NCI-H187 (cell line): ENCODE measurements around the gene BCR.
A peak's percentile ranks its signal among the peaks of the same experiment; 100 is the strongest.

ENCODE experiments used
- DNase-seq, 2 experiments: peaks; one replicate each; lab custom pipeline; 2025; lab: John Stamatoyannopoulos, UW

BCR gene

DNA sequence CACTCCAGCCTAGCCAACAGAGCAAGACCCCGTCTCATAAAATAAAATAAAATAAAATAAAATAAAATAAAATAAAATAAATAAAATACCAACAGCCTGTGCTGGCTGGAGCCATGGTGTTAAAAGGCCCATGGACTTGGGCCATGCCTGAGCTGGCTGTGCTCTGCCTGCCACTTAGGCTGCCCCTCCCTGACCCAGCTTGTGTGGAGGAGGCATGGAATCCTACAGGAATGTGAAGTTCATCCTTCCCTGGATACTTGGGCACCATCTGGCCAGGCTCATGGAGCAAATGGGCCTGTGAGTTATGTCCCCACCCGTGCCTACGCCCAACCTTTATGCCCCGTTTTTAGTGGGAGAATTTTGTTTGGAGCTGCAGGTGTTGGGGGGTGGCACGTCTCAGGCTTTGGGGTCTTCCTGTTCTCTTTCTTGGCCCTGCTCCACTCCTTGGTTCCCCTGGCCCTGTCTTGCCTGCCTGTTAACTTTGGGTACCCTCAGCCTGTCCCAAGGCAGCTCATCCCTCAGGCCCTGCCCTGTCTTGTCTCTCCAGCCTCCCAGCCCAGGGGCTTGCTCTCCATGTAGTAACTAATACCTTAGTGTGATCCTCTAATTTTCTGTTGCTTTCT is 51.3 kb downstream of the BCR start:
- no peak for DNase-seq

DNA sequence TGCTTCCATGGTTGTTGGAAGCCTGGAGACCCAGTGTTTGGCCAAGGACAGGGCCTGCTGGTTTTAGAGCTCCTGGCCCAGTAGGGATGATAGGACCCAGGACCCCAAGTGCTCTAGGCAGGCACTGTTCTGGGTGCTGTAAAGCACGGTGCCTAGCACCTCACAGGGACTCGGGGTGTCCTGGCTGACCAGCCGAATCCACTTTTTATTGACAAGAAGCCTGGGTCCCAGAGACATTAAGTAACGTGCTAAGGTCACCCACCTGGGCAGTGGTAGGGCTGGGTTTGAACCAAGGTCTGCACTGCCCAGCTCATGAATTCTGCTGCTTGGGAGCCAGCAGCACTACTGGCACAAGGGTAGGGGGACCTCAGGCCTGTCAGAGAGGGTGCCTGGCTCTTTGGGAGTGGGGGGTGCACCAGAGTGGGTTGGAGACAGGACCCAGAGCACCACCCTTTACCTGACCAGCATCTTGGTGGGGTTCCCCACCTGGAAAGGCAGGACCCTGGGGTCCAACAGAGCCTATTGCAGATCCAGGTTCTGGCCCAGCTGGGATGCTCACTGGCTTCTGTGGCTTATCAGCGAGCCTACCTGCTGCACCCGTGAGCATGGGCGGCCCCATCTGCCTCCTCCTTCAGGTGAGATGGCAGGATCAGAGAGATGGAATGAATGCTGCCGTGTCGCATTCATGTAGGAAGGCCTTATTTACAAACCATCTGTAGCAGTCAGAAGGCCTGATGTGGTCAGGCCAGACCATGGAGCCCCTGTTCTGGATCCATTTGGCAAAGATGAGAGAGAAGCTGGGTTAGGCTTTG is 52.0 kb downstream of the BCR start:
- DNase-seq, result no peak

- no peak for DNase-seq
Observed at GRCh38 chr22:23233084-23233531, 52.8 kb downstream of the BCR start.

GRCh38 chr22:23233752-23234408 is 53.6 kb downstream of the BCR start:
- DNase-seq, result no peak

DNA sequence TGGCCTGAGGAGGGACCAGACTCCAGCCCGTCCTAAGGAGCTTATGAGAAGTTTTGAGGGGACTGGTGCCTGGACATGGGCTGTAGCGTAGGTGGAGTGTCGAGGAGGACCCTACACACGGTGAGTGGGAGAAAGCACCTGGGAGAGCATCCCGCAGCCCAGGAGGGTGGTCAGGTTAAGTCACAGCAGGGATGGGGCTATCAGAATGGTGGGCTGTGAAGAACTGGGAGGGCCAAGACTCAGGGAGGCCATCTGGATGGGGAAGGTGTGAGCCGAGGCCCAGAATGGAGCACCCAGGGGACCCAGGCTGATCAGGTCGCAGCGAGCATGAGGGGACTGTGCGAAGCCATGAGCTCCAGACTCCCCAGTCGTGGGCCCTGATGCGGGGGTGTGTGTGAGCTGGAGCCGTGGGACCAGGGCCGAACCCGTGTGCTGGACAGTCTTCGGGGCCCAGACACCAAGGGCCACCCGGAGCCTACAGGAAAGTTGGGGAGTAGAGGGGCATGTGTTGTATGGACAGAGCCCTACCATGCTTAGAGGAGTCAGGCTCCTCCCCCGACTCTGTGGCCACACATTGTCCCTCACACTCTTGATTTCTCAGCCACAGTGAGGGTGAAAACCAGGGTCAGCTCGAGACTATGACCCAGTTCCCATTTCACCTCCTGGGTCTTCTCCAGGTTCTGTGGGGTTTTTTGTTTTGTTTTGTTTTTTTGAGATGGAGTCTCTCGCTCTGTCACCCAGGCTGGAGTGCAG is 54.3 kb downstream of the BCR start:
- no peak for DNase-seq

- no peak for DNase-seq
Observed at GRCh38 chr22:23235425-23235824, 55.1 kb downstream of the BCR start.

DNA sequence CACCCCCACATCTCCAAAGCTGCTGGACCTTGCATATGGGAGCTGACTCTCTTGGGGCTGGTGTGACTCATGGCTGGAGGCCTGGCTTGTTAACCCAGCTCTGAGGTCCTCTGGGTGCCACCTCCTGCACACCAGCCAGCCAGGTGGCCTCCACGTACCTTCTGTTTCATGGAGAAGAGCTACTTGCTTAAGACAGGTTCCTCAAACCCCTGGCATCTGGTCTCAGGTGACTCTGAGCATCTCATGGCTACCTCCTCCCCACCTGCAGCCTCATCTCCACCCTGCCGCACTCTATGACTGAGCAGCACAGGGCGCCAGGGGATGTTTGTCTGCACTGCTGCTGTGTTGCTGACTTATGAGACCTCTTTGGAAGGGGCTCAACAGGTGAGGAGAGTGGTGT is 55.7 kb downstream of the BCR start:
- DNase-seq, result no peak

DNA sequence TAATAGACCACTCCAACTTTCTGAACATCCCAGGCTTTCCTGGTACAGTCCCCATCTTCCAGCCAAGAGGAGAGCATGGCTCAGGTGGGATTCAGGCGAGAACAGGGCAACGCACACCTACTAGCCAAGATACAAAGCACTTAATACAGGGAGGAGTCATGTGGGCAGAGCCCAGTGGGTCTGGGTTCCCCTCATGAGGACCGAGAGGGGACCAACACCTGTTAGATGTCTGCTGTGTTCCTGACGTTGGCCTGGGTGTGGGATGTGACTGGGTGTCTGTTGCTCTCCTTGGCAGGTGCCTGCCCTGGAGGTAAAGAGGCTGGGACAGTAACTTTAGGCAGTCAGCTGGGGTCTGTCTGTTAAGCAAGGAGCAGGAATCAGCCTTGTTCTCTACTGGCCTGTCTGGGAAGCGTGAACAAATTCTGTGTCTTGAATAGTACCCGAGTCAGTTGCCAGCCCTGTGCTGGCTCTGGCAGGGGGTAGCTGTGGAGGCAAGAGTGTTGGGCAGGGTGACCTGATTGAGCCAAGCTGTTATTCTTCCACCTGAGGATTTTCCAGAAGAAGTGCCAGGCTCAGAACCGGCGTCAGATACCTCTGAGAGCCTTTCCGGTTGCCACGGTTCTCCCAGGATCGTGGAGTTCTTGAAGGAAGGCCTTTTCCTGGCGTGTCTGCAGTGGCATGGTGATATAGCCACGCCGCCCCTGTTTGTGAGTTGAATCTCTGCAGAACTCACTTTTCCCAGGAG is 56.3 kb downstream of the BCR start:
- DNase-seq, result no peak

GRCh38 chr22:23237201-23237798 is 57.0 kb downstream of the BCR start:
- peak; percentile 34 to 37 for DNase-seq

DNA sequence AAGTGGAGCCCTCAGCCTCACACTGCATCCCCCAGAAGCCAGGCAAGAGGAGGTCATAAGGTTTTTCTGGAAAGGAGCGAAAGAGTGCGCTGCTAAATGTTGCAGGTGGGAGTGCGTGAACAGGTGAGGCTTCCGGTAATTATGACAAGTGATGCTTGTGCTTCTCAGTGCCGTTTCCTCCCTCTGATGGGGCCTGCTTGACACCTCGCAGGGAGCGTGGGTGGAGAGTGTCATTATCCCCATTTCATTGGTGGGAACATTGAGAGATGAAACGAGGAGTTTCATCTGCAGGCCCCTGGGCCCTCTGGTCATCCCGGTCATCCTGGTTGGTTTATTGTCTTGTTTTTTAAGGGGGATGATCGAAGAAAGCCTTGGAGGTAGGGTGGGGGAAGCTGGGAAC is 57.5 kb downstream of the BCR start:
- no peak for DNase-seq

DNA sequence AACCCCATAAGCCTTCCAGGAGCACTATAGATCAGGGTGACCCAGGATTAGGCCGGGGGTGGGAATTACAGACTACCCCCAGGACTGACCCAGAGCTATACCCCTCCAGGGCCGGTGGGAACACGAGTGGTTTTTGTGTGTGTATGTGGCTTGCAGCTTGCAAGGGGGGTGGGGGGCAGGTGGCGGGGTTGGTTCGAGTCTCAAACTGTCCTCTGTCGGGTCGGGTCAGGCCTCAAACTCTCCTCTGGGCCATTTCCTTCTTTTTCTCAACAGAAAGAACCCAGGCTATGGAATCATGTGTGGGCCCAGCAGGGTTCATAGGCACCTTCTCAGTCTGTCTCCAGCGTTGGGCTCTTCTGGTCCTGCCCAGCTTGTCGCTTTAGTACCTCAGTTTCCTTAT is 58.4 kb downstream of the BCR start:
- no peak for DNase-seq

- no peak for DNase-seq
Observed at GRCh38 chr22:23239429-23239828, 59.1 kb downstream of the BCR start.

GRCh38 chr22:23240639-23241389 is 60.5 kb downstream of the BCR start:
- DNase-seq, result no peak

DNA sequence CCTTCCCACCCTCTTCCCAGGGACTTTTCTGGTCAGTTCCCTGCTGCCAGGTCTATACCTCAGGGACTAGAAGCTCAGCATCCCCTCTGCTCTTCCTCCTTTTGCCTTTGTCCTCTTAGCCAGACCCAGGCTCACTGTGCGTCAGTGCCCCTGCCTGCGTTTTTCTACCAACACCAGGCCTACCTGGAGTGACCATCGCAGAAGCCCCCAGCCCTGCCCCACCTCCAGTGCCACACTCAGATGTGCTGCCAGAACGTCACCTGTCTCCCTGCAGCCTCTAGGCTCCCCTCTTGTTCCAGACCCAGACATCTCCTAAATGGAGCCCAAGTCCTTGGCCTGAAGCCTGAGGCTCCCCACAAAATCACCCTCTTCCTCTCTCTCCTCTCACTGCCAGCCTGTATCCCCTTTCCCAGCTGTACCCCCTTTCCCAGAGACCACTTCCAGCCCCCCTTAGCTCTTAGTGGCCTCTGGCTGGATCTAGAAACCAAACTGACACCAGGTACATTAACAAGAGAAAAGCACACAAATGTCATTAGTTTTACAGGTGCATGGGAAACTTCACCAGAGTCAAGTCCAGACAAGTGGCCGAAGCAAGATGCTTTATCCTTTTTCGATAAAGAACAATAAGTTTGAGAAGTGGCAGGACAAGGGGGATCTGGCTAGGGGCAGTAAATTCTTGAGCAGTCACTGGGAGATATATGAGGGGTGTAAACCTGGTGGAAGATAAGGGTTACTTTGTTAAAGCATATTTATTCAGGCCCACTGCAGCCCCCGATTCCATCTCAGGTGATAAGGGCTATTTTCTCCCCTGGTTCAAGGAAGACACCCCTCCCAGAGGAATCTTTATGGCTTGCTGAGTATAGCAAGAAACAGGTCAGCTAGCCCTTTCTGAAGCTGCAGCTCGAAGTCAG is 61.5 kb downstream of the BCR start:
- DNase-seq, result no peak

DNA sequence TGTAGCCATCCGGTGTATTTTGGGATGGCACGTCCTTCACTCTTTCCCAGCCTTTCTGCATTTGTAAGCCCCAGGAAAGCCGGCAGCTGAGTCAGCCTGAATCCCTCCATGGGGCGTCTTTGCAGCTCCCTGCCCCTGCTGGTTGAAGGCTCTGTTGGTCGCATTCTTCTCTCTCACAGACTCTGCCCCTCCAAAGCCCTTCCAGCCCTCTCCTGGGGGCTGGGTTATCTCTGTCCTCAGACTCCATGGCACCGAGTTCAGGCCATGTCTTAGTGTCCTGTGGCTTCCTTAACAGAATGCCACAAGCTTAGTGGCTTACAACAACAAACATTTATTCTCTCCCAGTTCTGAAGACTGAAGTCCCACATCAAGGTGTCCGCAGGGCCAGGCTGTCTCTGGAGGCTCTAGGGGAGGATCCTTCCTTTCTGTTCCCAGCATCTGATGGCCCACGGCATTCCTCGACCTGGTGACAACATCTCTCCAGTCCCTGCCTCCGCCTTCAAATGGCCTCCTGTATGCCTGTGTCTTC is 62.2 kb downstream of the BCR start:
- DNase-seq, result no peak

GRCh38 chr22:23243006-23243573 is 62.8 kb downstream of the BCR start:
- no peak for DNase-seq

DNA sequence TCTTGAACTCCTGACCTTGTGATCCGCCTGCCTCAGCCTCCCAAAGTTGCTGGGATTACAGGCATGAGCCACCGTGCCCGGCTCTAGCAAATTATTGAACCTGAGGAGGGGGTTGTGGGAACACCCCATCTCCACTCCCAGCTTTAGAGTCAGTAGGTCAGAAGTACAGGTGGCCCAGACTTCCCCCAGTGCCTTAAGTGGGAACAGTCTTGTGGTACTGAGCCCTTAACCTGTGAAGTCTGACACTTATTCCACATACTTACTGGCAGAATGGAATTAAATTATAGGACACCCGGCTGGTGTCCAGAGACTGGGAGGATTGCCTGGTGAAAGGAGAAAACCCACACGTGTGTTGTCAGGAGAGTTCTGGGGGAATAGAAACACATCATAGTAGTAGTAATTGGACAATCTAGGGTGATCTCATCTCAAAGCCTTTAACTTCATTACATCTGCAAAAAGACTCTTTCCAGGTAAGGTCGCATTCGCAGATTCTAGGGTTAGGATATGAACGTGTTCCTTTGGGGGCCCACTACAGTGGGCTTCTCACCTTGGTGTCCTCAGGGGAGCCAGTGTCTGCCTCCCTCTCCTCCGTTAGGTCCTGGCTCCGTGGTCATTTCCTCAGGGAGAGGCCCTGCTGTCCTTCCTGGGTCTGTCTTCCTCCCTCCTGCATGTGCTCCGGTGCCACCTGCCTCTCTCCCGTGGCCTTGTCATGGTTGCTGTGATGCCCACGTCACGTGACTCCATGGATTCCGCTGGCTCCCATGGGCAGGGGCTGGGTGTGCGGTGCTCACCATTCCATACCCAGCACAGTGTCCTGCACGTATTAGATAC is 63.8 kb downstream of the BCR start:
- no peak for DNase-seq

DNA sequence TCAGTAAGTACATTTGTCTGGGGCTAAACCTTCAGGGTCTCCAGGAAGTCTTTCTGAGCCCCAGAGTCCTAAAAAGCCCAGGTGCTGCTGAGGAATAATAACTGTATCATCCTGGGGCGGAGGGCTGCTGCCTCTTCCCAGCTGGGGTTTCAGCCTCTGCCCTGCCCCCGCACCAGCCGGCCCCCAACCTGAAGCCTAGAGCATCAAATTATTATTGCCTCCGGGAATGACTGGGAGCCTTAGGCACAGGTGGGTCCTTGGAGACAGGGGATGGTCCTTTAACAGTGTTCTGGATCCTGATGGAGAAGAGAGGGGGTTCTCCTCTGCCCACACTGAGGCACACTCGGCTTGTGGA is 64.4 kb downstream of the BCR start:
- DNase-seq, result no peak
